Endodermal cell (in vitro differentiated cells): ENCODE data around the gene ZNHIT2. TPM values are rescaled to one million over a fixed set of nuclear protein-coding genes. Genes with fewer than 3 reads are reported as not detected.

Experiments used
- DNase-seq: peaks from one replicate; pipeline ENCODE4 v3.0.0-alpha.2; 2017
- H3K27ac ChIP-seq: 2 replicates; pipeline ENCODE4 v1.5.1; 2013; ENCODE audit warnings: mild to moderate bottlenecking, low read depth, low read length, moderate library complexity
- H3K27me3 ChIP-seq: 2 replicates; pipeline ENCODE4 v1.6.1; 2013; ENCODE audit warnings: mild to moderate bottlenecking, low read length, moderate library complexity; ENCODE audit not compliant: insufficient read depth, control insufficient read depth, poor library complexity, severe bottlenecking
- H3K36me3 ChIP-seq: 2 replicates; pipeline ENCODE4 v1.7.0; 2013; ENCODE audit warnings: mild to moderate bottlenecking, low read length, moderate library complexity; ENCODE audit not compliant: control insufficient read depth, insufficient read depth
- H3K4me1 ChIP-seq: one replicate; pipeline ENCODE4 v1.7.0; 2013; ENCODE audit warnings: low read length; ENCODE audit not compliant: control insufficient read depth, insufficient read depth
- H3K4me3 ChIP-seq: 2 replicates; pipeline ENCODE4 v1.5.1; 2013; ENCODE audit warnings: mild to moderate bottlenecking, low read length, moderate library complexity
- H3K9ac ChIP-seq: 2 replicates; pipeline ENCODE4 v1.6.1; 2013; ENCODE audit warnings: mild to moderate bottlenecking, low read length, moderate library complexity; ENCODE audit not compliant: poor library complexity, severe bottlenecking; ENCODE audit errors: extremely low read depth
- H3K9me3 ChIP-seq: 2 replicates; pipeline ENCODE4 v1.6.1; 2013; ENCODE audit warnings: mild to moderate bottlenecking, low read length, moderate library complexity; ENCODE audit not compliant: control insufficient read depth
- H3K27ac Mint-ChIP-seq: 2 replicates; pipeline ENCODE4 v1.8.0; 2020; ENCODE audit warnings: mixed read lengths
- H3K27me3 Mint-ChIP-seq: 2 replicates; pipeline ENCODE4 v1.8.0; 2021; ENCODE audit warnings: mild to moderate bottlenecking, mixed read lengths; ENCODE audit not compliant: insufficient read depth
- H3K36me3 Mint-ChIP-seq: 2 replicates; pipeline ENCODE4 v1.8.0; 2020; ENCODE audit warnings: low read depth, mixed read lengths
- H3K4me1 Mint-ChIP-seq: 2 replicates; pipeline ENCODE4 v1.8.0; 2020; ENCODE audit warnings: mixed read lengths
- H3K4me3 Mint-ChIP-seq: 2 replicates; pipeline ENCODE4 v1.8.0; 2020; ENCODE audit warnings: mild to moderate bottlenecking, moderate library complexity, mixed read lengths
- H3K9me3 Mint-ChIP-seq: 2 replicates; pipeline ENCODE4 v1.8.0; 2020; ENCODE audit warnings: mild to moderate bottlenecking, mixed read lengths
- WGBS, 2 experiments: methylation state at CpG; one replicate each; pipeline versions ENCODE4 v1.1.5 to v1.1.7; 2013; ENCODE audit warnings: missing lambda C conversion rate in 2 of 2, mixed read lengths in 1 of 2; ENCODE audit not compliant: insufficient coverage in 1 of 2, insufficient read length in 1 of 2; 5-methylcytosine and 5-hydroxymethylcytosine counted together
- total RNA-seq, 2 donors: library from RNA; stranded (reverse); fragmentation: NEBNext Ultra II Directional in 1 of 2; extraction: Animal tissue kit (Norgen Biotek cat#: 25700) in 1 of 2; gene quantifications; 2 replicates in 1 of 2; 3 replicates in 1 of 2; pipeline ENCODE4 v1.2.1, GENCODE V29; 2021
- TF ChIP-seq, protein P1 (sequence below): fragments of 200-600 bp; sonication (generic); conservative IDR thresholded peaks from 2 replicates; pipeline ENCODE4 v1.5.0; 2021; ENCODE audit warnings: antibody characterized with exemption, mild to moderate bottlenecking

Gene ZNHIT2
- total RNA-seq, 2 donors from 2014 or later = 11.0 to 11.8 TPM

DNA sequence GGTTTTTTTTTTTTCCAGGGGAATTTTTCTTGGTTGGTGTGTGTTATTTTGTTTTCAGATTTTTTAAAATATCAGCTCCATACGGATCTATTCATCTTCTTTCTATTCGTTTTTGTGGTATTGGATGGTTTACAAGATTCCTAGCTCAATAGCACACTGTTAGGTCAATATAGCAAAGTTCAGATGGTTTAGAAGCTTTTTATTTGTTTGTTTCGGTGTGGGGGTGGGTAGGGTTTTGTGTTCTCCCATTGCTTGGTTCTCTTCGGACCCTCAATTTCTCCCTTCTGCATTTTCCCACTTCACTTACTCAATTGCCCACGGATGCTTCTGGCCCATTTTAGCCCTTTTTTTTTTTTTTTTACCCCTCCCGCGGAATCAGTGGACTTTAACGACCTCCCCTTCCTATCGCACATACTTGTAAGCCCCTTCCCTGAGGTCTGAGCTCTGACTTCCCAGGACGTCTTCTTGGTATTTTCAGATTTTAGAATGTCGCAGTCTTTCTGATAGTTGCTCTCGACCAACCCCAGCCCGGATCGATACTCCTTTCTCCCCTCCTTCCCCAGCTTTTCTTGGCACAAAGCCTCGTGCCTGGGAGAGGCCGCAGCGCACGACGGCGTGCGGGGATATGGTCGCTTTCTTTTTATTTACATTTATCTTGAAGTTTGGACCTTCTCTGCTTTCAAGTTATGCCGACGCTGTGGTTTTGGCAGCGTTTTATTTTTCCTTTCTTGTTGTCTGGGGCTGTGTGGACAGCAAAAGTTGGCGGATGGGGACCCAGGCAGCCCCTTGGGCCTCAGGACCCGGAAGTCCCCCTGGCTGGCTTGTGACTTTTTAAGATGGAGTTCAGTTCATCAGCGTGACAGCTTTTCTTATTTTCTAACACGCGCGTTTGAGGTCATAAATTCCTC lies 48.2 kb upstream of the ZNHIT2 start:
- H3K27ac Mint-ChIP-seq = no peak overlapping the region
- no peak for DNase-seq

DNA sequence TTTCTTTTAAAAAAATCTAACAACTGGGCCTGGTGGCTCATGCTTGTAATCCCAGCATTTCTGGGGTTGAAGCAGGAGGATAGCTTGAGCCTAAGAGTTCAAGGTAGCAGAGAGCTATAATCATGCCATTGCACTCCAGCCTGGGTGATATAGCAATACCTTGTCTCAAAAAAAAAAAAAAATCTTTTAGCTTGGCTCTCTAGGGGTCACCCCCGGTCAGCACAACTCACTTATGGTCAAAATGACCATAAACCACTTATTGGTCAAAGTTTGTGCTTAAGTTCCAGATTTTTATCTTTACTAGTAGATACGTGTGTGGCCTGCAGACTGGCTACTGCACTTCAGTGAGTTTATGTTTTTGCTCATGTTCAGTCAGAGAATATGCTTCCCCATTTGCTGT lies 46.2 kb upstream of the ZNHIT2 start:
- WGBS, 2 experiments = 83 to 98% methylated on average over 2 of the region's 2 CpGs
- no peaks in the 10 kb centered on the region for H3K36me3 Mint-ChIP-seq

More for the DNA sequence above, 48.2 kb upstream of the ZNHIT2 start:
- Mint-ChIP-seq H3K4me3 (no peak overlapping the region), H3K36me3 (no peaks in the 10 kb centered on the region), H3K9me3 (no peaks in the 10 kb centered on the region), H3K27me3 (no peaks in the 10 kb centered on the region), H3K4me1 (peaks cover 8% of the 10 kb centered on the region)
- TF ChIP-seq, protein P1, sequence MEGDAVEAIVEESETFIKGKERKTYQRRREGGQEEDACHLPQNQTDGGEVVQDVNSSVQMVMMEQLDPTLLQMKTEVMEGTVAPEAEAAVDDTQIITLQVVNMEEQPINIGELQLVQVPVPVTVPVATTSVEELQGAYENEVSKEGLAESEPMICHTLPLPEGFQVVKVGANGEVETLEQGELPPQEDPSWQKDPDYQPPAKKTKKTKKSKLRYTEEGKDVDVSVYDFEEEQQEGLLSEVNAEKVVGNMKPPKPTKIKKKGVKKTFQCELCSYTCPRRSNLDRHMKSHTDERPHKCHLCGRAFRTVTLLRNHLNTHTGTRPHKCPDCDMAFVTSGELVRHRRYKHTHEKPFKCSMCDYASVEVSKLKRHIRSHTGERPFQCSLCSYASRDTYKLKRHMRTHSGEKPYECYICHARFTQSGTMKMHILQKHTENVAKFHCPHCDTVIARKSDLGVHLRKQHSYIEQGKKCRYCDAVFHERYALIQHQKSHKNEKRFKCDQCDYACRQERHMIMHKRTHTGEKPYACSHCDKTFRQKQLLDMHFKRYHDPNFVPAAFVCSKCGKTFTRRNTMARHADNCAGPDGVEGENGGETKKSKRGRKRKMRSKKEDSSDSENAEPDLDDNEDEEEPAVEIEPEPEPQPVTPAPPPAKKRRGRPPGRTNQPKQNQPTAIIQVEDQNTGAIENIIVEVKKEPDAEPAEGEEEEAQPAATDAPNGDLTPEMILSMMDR = no peak
- Histone ChIP-seq H3K27ac (no peak overlapping the region), H3K9ac (no peak overlapping the region), H3K27me3 (no peaks in the 10 kb centered on the region), H3K4me3 (no peak overlapping the region), H3K36me3 (no peaks in the 10 kb centered on the region), H3K9me3 (no peaks in the 10 kb centered on the region), H3K4me1 (no peaks in the 10 kb centered on the region)
- WGBS, 2 experiments = 91 to 93% methylated on average over 21 to 30 of the region's 31 CpGs

DNA sequence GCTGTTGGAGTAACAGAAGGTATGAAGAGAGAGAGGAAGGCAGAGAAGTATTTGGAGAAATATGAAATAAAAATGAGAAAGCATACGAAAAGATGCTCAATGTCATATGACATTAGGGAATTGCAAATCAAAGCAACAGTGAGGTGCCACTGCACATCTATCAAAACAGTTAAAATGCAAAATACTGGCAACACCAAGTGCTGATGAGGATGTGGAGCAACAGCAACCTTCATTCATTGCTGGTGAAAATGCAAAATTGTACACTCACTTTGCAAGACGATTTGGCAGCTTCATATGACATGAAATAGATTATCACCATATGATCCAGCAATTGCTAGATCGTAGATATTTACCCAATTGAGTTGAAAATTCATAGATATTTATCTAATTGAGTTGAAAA lies 43.1 kb upstream of the ZNHIT2 start:
- DNase-seq = no peak
- H3K27me3 Mint-ChIP-seq = no peaks in the 10 kb centered on the region
- 79 to 87% methylated on average over 2 to 3 of the region's 3 CpGs for WGBS, 2 experiments
- no peaks in the 10 kb centered on the region for H3K36me3 ChIP-seq
- H3K9ac ChIP-seq = no peak overlapping the region
- H3K4me3 ChIP-seq = no peak overlapping the region
- no peaks in the 10 kb centered on the region for H3K27me3 ChIP-seq
- no peak overlapping the region for H3K27ac ChIP-seq
- H3K4me1 ChIP-seq = no peaks in the 10 kb centered on the region
- H3K4me3 Mint-ChIP-seq = no peak overlapping the region
- TF ChIP-seq, protein P1 = no peak
- H3K36me3 Mint-ChIP-seq = no peaks in the 10 kb centered on the region
- no peaks in the 10 kb centered on the region for H3K9me3 ChIP-seq
- no peak overlapping the region for H3K27ac Mint-ChIP-seq
- no peaks in the 10 kb centered on the region for H3K4me1 Mint-ChIP-seq
- H3K9me3 Mint-ChIP-seq = no peaks in the 10 kb centered on the region

More for the DNA sequence above, 46.2 kb upstream of the ZNHIT2 start:
- Histone ChIP-seq H3K4me1 (no peaks in the 10 kb centered on the region), H3K4me3 (no peak overlapping the region), H3K27me3 (no peaks in the 10 kb centered on the region), H3K9me3 (no peaks in the 10 kb centered on the region), H3K36me3 (no peaks in the 10 kb centered on the region), H3K9ac (no peak overlapping the region), H3K27ac (no peak overlapping the region)
- no peak for DNase-seq
- Mint-ChIP-seq H3K27me3 (no peaks in the 10 kb centered on the region), H3K9me3 (no peaks in the 10 kb centered on the region), H3K27ac (no peak overlapping the region), H3K4me3 (no peak overlapping the region), H3K4me1 (no peaks in the 10 kb centered on the region)
- TF ChIP-seq, protein P1 = no peak
